Measurements from ENCODE around the gene SFMBT1. TPM values are rescaled to one million over a fixed set of nuclear protein-coding genes. Genes with fewer than 3 reads are reported as not detected.
A peak's percentile ranks its signal among the peaks of the same experiment; 100 is the strongest.

SFMBT1 gene
- total and polyA plus RNA-seq, 2 experiments from 2014 or later, result 8.5 to 18.1 TPM

- Histone ChIP-seq H2AFZ (no peak overlapping the region), H3K79me2 (peaks cover 51% of the 10 kb centered on the region), H4K20me1 (ENCODE audit: insufficient read depth, poor library complexity, severe bottlenecking) (no peaks in the 10 kb centered on the region), H3K4me3 (peak overlapping the region; percentile 94), H3K4me2 (peak overlapping the region; percentile 95), H3K27ac (peak overlapping the region; percentile 88), H3K4me1 (ENCODE audit: insufficient read depth) (peaks cover 16% of the 10 kb centered on the region), H3K9me3 (ENCODE audit: low read depth) (no peaks in the 10 kb centered on the region), H3K9me2 (replicated peaks; ENCODE audit: insufficient read depth) (no peaks in the 10 kb centered on the region), H3K27me3 (no peaks in the 10 kb centered on the region), H3K36me3 (replicated peaks; ENCODE audit: insufficient read depth, low read depth) (no peaks in the 10 kb centered on the region)
- no peak for TF ChIP-seq EZH2phosphoT487 (IDR thresholded peaks at IDR 0.05; ENCODE audit: low read depth, severe bottlenecking, unreplicated experiment)
- no peak for TF ChIP-seq EZH2 (IDR thresholded peaks at IDR 0.05; ENCODE audit: borderline replicate concordance)
- TF ChIP-seq CTCF (IDR thresholded peaks at IDR 0.05; ENCODE audit: poor library complexity), result no peak
- WGBS (ENCODE audit: low lambda C conversion rate, missing lambda C conversion rate), result 92% methylated on average over 2 of the region's 2 CpGs
- DNase-seq (ENCODE audit: low spot score), result no peak
Observed at GRCh38 chr3:53043738-53044137, 2.1 kb downstream of the SFMBT1 start.

GRCh38 chr3:53042651-53043050 lies 3.2 kb downstream of the SFMBT1 start:
- H3K4me3 ChIP-seq, result no peak overlapping the region
- TF ChIP-seq EZH2phosphoT487 (IDR thresholded peaks at IDR 0.05; ENCODE audit: low read depth, severe bottlenecking, unreplicated experiment) (no peak), EZH2 (IDR thresholded peaks at IDR 0.05; ENCODE audit: borderline replicate concordance) (no peak), CTCF (IDR thresholded peaks at IDR 0.05; ENCODE audit: poor library complexity) (no peak)
- peaks cover 62% of the 10 kb centered on the region for H3K79me2 ChIP-seq
- no peaks in the 10 kb centered on the region for H3K36me3 ChIP-seq (replicated peaks; ENCODE audit: insufficient read depth, low read depth)
- WGBS (ENCODE audit: low lambda C conversion rate, missing lambda C conversion rate), result 89% methylated on average over 3 of the region's 3 CpGs
- no peak for DNase-seq (ENCODE audit: low spot score)
- peak overlapping the region; percentile 3 for H3K4me2 ChIP-seq
- H3K27ac ChIP-seq, result no peak overlapping the region
- no peaks in the 10 kb centered on the region for H3K9me3 ChIP-seq (ENCODE audit: low read depth)
- H3K27me3 ChIP-seq, result no peaks in the 10 kb centered on the region
- H3K4me1 ChIP-seq (ENCODE audit: insufficient read depth), result peaks cover 20% of the 10 kb centered on the region
- H3K9me2 ChIP-seq (replicated peaks; ENCODE audit: insufficient read depth), result no peaks in the 10 kb centered on the region
- no peaks in the 10 kb centered on the region for H4K20me1 ChIP-seq (ENCODE audit: insufficient read depth, poor library complexity, severe bottlenecking)
- H2AFZ ChIP-seq, result no peak overlapping the region

- H3K9me2 ChIP-seq (replicated peaks; ENCODE audit: insufficient read depth), result no peaks in the 10 kb centered on the region
- no peak overlapping the region for H3K27ac ChIP-seq
- H2AFZ ChIP-seq, result no peak overlapping the region
- TF ChIP-seq EZH2phosphoT487 (IDR thresholded peaks at IDR 0.05; ENCODE audit: low read depth, severe bottlenecking, unreplicated experiment) (no peak), CTCF (IDR thresholded peaks at IDR 0.05; ENCODE audit: poor library complexity) (no peak), EZH2 (IDR thresholded peaks at IDR 0.05; ENCODE audit: borderline replicate concordance) (no peak)
- no peaks in the 10 kb centered on the region for H3K36me3 ChIP-seq (replicated peaks; ENCODE audit: insufficient read depth, low read depth)
- no peak for DNase-seq (ENCODE audit: low spot score)
- H4K20me1 ChIP-seq (ENCODE audit: insufficient read depth, poor library complexity, severe bottlenecking), result no peaks in the 10 kb centered on the region
- H3K9me3 ChIP-seq (ENCODE audit: low read depth), result no peaks in the 10 kb centered on the region
- peaks cover 20% of the 10 kb centered on the region for H3K4me1 ChIP-seq (ENCODE audit: insufficient read depth)
- H3K4me2 ChIP-seq, result peak overlapping the region; percentile 51
- peaks cover 84% of the 10 kb centered on the region for H3K79me2 ChIP-seq
- H3K27me3 ChIP-seq, result no peaks in the 10 kb centered on the region
- no peak overlapping the region for H3K4me3 ChIP-seq
Observed at GRCh38 chr3:53040351-53040820, 5.5 kb downstream of the SFMBT1 start.

- Histone ChIP-seq H4K20me1 (ENCODE audit: insufficient read depth, poor library complexity, severe bottlenecking) (no peaks in the 10 kb centered on the region), H3K9me2 (replicated peaks; ENCODE audit: insufficient read depth) (no peaks in the 10 kb centered on the region), H3K4me3 (no peak overlapping the region), H3K36me3 (replicated peaks; ENCODE audit: insufficient read depth, low read depth) (no peaks in the 10 kb centered on the region), H3K27ac (no peak overlapping the region), H3K4me1 (ENCODE audit: insufficient read depth) (peaks cover 21% of the 10 kb centered on the region), H3K4me2 (no peak overlapping the region), H2AFZ (no peak overlapping the region), H3K9me3 (ENCODE audit: low read depth) (no peaks in the 10 kb centered on the region), H3K79me2 (peaks cover 84% of the 10 kb centered on the region), H3K27me3 (no peaks in the 10 kb centered on the region)
- no peak for TF ChIP-seq EZH2 (IDR thresholded peaks at IDR 0.05; ENCODE audit: borderline replicate concordance)
- no peak for TF ChIP-seq CTCF (IDR thresholded peaks at IDR 0.05; ENCODE audit: poor library complexity)
- WGBS (ENCODE audit: low lambda C conversion rate, missing lambda C conversion rate), result 82% methylated on average over 2 of the region's 2 CpGs
- no peak for DNase-seq (ENCODE audit: low spot score)
Observed at GRCh38 chr3:53039376-53039752, 6.5 kb downstream of the SFMBT1 start.

Measured in hepatocyte (in vitro differentiated cells).